ENCODE measurements around the gene MFSD11. TPM values are rescaled to one million over a fixed set of nuclear protein-coding genes. Genes with fewer than 3 reads are reported as not detected.

The MFSD11 gene
- total RNA-seq, 1 experiment from 2014 or later, result 42.3 TPM

DNA sequence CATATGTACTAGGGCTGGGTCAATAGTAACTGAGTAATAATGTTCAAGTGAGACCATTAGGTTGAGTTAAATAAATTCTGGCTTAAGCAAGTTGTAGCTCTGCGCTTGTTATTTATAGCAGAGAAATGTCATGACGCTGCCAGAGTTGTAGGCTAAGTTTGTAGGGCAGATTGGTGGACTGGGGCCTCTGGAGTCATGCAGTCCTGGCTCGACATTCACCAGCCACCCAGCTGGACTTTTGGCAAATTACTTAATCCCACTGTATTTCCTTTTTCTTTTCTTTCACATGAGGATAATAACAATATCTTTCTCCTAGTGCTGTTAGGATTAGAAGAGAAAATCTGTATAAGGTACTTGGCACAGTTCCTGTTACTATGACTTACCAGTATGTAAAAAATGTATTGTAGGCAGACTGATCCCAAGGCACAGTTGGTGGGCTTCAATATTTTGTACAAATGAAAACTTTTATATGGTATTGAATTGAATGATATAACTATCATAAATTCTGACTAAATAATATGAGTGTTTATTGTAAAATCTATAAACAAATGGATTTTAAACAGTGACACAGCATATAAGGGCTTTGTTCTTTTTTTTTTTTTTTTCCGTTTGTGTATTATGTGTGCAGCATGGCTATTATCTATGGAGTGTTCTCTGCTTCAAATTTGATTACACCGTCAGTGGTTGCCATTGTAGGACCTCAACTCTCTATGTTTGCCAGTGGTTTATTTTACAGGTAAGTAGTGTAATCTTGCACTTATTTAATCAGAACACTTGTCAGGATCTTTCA, 2.6 kb downstream of the MFSD11 start:
- intact Hi-C loops (cut with micrococcal nuclease; ENCODE audit: unreplicated experiment) (no loop called here), in situ Hi-C loops (cut with HindIII; ENCODE audit: low pct_unique_long_range_greater_than_20kb, low sequenced_read_pairs) (no loop called here)
- Histone ChIP-seq H3K4me1 (ENCODE audit: control insufficient read depth, insufficient read depth, low read length) (peaks cover 22% of the 10 kb centered on the region), H3K27ac (ENCODE audit: low read length) (peak overlapping the region; percentile 31; the same call in 1 of the 2 replicates), H3K9me3 (ENCODE audit: control insufficient read depth, insufficient read depth, low read depth, low read length) (no peaks in the 10 kb centered on the region), H3K4me3 (ENCODE audit: low read depth in 2 of 2, low read length in 2 of 2) (no peak overlapping the region), H3K36me3 (ENCODE audit: control insufficient read depth, insufficient read depth, low read length) (peaks cover 32% of the 10 kb centered on the region), H3K27me3 (ENCODE audit: control insufficient read depth, insufficient read depth, low read length) (no peaks in the 10 kb centered on the region)
- POLR2A ChIA-PET, result interaction anchor here (0.6 to 0.7 kb wide), 2 partner anchors 27 to 66 kb away, joined by 3 to 7 read pairs; no protein-coding TSS in a partner anchor
- ATAC-seq (no peak), DNase-seq (ENCODE audit: low read depth, low spot score) (no peak)
- CTCF ChIA-PET, result interaction anchor here (0.6 kb wide), 1 partner anchor 108 kb away, joined by 3 read pairs; no protein-coding TSS in a partner anchor
- no TSS peak for BruUV-seq (replicated peaks)
- TF ChIP-seq TCF7L2 (IDR thresholded peaks at IDR 0.05; ENCODE audit: low read depth, low read length), result no peak
- no peak for TF ChIP-seq SIN3A (IDR thresholded peaks at IDR 0.05; ENCODE audit: borderline replicate concordance, insufficient read depth, low read depth, low read length)
- TF ChIP-seq, protein P1, sequence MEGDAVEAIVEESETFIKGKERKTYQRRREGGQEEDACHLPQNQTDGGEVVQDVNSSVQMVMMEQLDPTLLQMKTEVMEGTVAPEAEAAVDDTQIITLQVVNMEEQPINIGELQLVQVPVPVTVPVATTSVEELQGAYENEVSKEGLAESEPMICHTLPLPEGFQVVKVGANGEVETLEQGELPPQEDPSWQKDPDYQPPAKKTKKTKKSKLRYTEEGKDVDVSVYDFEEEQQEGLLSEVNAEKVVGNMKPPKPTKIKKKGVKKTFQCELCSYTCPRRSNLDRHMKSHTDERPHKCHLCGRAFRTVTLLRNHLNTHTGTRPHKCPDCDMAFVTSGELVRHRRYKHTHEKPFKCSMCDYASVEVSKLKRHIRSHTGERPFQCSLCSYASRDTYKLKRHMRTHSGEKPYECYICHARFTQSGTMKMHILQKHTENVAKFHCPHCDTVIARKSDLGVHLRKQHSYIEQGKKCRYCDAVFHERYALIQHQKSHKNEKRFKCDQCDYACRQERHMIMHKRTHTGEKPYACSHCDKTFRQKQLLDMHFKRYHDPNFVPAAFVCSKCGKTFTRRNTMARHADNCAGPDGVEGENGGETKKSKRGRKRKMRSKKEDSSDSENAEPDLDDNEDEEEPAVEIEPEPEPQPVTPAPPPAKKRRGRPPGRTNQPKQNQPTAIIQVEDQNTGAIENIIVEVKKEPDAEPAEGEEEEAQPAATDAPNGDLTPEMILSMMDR (IDR thresholded peaks at IDR 0.05), result no peak
- no peak for TF ChIP-seq POLR2AphosphoS5 (IDR thresholded peaks at IDR 0.05; ENCODE audit: low read depth, low read length)
- TF ChIP-seq, protein P2, sequence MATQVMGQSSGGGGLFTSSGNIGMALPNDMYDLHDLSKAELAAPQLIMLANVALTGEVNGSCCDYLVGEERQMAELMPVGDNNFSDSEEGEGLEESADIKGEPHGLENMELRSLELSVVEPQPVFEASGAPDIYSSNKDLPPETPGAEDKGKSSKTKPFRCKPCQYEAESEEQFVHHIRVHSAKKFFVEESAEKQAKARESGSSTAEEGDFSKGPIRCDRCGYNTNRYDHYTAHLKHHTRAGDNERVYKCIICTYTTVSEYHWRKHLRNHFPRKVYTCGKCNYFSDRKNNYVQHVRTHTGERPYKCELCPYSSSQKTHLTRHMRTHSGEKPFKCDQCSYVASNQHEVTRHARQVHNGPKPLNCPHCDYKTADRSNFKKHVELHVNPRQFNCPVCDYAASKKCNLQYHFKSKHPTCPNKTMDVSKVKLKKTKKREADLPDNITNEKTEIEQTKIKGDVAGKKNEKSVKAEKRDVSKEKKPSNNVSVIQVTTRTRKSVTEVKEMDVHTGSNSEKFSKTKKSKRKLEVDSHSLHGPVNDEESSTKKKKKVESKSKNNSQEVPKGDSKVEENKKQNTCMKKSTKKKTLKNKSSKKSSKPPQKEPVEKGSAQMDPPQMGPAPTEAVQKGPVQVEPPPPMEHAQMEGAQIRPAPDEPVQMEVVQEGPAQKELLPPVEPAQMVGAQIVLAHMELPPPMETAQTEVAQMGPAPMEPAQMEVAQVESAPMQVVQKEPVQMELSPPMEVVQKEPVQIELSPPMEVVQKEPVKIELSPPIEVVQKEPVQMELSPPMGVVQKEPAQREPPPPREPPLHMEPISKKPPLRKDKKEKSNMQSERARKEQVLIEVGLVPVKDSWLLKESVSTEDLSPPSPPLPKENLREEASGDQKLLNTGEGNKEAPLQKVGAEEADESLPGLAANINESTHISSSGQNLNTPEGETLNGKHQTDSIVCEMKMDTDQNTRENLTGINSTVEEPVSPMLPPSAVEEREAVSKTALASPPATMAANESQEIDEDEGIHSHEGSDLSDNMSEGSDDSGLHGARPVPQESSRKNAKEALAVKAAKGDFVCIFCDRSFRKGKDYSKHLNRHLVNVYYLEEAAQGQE (IDR thresholded peaks at IDR 0.05; ENCODE audit: insufficient read depth in 1 of 2, low read depth in 2 of 2, low read length in 1 of 2), result no peak

DNA sequence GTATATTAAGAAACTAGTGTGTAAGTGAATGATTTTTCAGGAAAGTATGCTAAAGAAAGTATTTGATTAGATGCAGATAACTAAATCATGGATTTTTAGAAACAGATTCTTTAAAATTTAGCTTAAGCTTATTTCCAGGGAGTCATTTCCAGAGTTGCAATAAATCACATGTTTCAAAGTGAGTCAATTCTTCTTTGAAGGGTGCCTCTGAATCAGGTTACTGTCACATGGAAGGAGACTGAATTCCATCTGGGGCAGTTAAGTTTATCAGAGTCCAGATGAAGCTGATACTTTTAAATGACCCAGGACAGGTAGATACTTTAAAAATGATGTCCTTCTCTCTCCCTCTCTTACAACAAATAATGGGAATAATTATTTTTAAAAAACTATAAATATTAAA, 5.0 kb downstream of the MFSD11 start:
- no peak for ATAC-seq
- intact Hi-C loops (cut with micrococcal nuclease; ENCODE audit: unreplicated experiment), result no loop called here
- no TSS peak for BruUV-seq (replicated peaks)
- no peak for DNase-seq (ENCODE audit: low read depth, low spot score)
- ChIA-PET POLR2A (no interaction called here), CTCF (no interaction called here)
- TF ChIP-seq, protein P1 (IDR thresholded peaks at IDR 0.05), result no peak
- TF ChIP-seq TCF7L2 (IDR thresholded peaks at IDR 0.05; ENCODE audit: low read depth, low read length) (no peak), SIN3A (IDR thresholded peaks at IDR 0.05; ENCODE audit: borderline replicate concordance, insufficient read depth, low read depth, low read length) (no peak), POLR2AphosphoS5 (IDR thresholded peaks at IDR 0.05; ENCODE audit: low read depth, low read length) (no peak)
- TF ChIP-seq, protein P2 (IDR thresholded peaks at IDR 0.05; ENCODE audit: insufficient read depth in 1 of 2, low read depth in 2 of 2, low read length in 1 of 2), result no peak
- in situ Hi-C loops (cut with HindIII; ENCODE audit: low pct_unique_long_range_greater_than_20kb, low sequenced_read_pairs), result no loop called here
- H3K36me3 ChIP-seq (ENCODE audit: control insufficient read depth, insufficient read depth, low read length), result peaks cover 25% of the 10 kb centered on the region
- H3K4me3 ChIP-seq (ENCODE audit: low read depth in 2 of 2, low read length in 2 of 2), result no peak overlapping the region
- peaks cover 22% of the 10 kb centered on the region for H3K4me1 ChIP-seq (ENCODE audit: control insufficient read depth, insufficient read depth, low read length)
- H3K27me3 ChIP-seq (ENCODE audit: control insufficient read depth, insufficient read depth, low read length), result no peaks in the 10 kb centered on the region
- H3K27ac ChIP-seq (ENCODE audit: low read length), result no peak overlapping the region
- H3K9me3 ChIP-seq (ENCODE audit: control insufficient read depth, insufficient read depth, low read depth, low read length), result no peaks in the 10 kb centered on the region

Measured in Panc1 (cell line).